H1 (cell line): Measurements from ENCODE around the gene AVPI1. TPM values are rescaled to one million over a fixed set of nuclear protein-coding genes. Genes with fewer than 3 reads are reported as not detected.

ENCODE experiments used
- USF2 ChIP-seq: IDR thresholded peaks from 2 replicates; pipeline ENCODE4 v1.6.1; 2011; ENCODE audit warnings: low read length, improper control_type of control experiment
- polyA plus RNA-seq, 7 experiments: library from polyadenylated mRNA; depleted of rRNA in 3 of 7; stranded (reverse) in 5 of 7; unstranded in 2 of 7; fragments of >200 nt in 5 of 7; fragments of 200-250 nt in 2 of 7; gene quantifications; 1 replicate in 5 of 7; 2 replicates in 1 of 7; 4 replicates in 1 of 7; pipeline versions ENCODE4 v1.2.1 to v1.2.3, GENCODE V29; 2011 to 2013; ENCODE audit warnings: missing spikeins in 2 of 7, mixed read lengths in 2 of 7
- total RNA-seq: library from RNA; stranded (reverse); fragmentation: NEBNext Ultra II Directional; extraction: Animal tissue kit (Norgen Biotek cat#: 25700); gene quantifications from 2 replicates; pipeline ENCODE4 v1.2.1, GENCODE V29; 2021

AVPI1 gene
- total and polyA plus RNA-seq, 2 of the 8 experiments (the other 6 are each of a cell fraction or from before 2014, with no cell fraction given) = 9.0 to 13.5 TPM

DNA sequence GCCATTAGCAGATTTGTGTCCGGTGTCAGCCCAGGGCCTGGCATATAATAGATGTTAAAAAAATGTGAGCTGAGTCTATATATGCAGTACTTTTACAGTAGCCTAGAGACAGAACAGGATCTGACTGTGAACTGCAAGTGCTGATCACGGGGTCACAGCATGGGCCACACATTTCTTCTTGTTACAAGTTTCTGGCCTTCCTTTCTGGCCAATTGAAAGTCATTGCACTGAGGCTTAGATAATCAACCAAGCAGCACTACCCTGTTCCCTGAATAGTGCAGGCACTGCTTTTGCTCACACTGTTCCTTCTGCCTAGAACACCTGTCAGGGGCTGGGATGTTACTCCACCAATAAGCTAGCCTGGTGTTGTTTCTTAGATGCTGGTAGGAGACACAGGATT is 21.1 kb upstream of the AVPI1 start (continued):
- TF ChIP-seq USF2 = no peak
